ENCODE results near the gene RHOT2.

GRCh38 chr16:626787-627453 lies 41.0 kb upstream of the RHOT2 start:
- TF ChIP-seq CTCF (IDR thresholded peaks at IDR 0.05; ENCODE audit: insufficient read depth, low read depth, low read length) (no peak), EZH2 (IDR thresholded peaks at IDR 0.05; ENCODE audit: insufficient read depth, low read length) (no peak)
